Esophagus squamous epithelium (tissue), 4 donors: ENCODE measurements around the gene KCND2.

Experiments used
- POLR2A ChIP-seq, 4 donors: fragments of 450-650 bp; IDR thresholded peaks; one replicate each; pipeline ENCODE4 v1.6.1; 2017; ENCODE audit warnings: antibody characterized with exemption in 4 of 4, mild to moderate bottlenecking in 4 of 4, moderate library complexity in 3 of 4
- TF ChIP-seq, protein P1 (sequence below), 6 experiments: fragments of 450-650 bp in 4 of 6; fragments of 200-600 bp in 2 of 6; sonication (generic) in 2 of 6; IDR thresholded peaks; one replicate each; pipeline ENCODE4 v1.5.1; 2016 to 2019; ENCODE audit warnings: antibody characterized with exemption in 6 of 6, mild to moderate bottlenecking in 4 of 6, moderate library complexity in 4 of 6

GRCh38 chr7:120278773-120279172 lies 5.8 kb downstream of the KCND2 start:
- no peak for TF ChIP-seq POLR2A (IDR thresholded peaks at IDR 0.05)
- TF ChIP-seq, protein P1, sequence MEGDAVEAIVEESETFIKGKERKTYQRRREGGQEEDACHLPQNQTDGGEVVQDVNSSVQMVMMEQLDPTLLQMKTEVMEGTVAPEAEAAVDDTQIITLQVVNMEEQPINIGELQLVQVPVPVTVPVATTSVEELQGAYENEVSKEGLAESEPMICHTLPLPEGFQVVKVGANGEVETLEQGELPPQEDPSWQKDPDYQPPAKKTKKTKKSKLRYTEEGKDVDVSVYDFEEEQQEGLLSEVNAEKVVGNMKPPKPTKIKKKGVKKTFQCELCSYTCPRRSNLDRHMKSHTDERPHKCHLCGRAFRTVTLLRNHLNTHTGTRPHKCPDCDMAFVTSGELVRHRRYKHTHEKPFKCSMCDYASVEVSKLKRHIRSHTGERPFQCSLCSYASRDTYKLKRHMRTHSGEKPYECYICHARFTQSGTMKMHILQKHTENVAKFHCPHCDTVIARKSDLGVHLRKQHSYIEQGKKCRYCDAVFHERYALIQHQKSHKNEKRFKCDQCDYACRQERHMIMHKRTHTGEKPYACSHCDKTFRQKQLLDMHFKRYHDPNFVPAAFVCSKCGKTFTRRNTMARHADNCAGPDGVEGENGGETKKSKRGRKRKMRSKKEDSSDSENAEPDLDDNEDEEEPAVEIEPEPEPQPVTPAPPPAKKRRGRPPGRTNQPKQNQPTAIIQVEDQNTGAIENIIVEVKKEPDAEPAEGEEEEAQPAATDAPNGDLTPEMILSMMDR (IDR thresholded peaks at IDR 0.05): no peak
